ENCODE results near the gene MRPL10.

DNA sequence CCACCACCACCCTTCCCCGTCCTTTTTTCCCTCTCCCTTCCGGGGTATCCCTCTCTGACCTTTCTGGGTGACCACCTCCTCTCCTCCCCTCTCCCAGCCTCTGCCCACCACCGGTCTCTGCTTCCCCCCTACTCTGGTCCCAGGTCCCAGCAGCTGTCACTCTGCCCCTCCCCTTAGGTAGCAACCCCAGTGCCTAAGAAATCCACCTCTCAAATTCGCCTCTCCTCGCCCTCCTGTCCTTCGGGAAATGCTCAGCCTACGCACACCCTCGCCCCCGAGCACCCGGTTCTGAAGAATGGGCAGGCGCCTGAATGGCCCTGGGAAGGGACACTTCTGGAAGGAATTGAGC is 20.4 kb upstream of the MRPL10 start:
- TF ChIP-seq, protein P1, sequence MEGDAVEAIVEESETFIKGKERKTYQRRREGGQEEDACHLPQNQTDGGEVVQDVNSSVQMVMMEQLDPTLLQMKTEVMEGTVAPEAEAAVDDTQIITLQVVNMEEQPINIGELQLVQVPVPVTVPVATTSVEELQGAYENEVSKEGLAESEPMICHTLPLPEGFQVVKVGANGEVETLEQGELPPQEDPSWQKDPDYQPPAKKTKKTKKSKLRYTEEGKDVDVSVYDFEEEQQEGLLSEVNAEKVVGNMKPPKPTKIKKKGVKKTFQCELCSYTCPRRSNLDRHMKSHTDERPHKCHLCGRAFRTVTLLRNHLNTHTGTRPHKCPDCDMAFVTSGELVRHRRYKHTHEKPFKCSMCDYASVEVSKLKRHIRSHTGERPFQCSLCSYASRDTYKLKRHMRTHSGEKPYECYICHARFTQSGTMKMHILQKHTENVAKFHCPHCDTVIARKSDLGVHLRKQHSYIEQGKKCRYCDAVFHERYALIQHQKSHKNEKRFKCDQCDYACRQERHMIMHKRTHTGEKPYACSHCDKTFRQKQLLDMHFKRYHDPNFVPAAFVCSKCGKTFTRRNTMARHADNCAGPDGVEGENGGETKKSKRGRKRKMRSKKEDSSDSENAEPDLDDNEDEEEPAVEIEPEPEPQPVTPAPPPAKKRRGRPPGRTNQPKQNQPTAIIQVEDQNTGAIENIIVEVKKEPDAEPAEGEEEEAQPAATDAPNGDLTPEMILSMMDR (IDR thresholded peaks at IDR 0.05): no peak
- no peak for TF ChIP-seq EP300 (IDR thresholded peaks at IDR 0.05)

Measured in tibial nerve (tissue), 4 donors.